GM18505 (cell line): Measurements from ENCODE around the gene FAR2.

Source experiments
- ATAC-seq: cut with Tn5 transposase; IDR thresholded peaks from one replicate; pipeline ENCODE4 v1.9.1; 2021; ENCODE audit not compliant: unreplicated experiment
- POLR2A ChIP-seq: IDR thresholded peaks from 4 replicates; pipeline ENCODE4 v1.6.1; 2011; ENCODE audit warnings: borderline replicate concordance; ENCODE audit not compliant: insufficient read depth, insufficient read length; ENCODE audit errors: extremely low read depth

The FAR2 gene

GRCh38 chr12:29145372-29146170 is 3.5 kb upstream of the FAR2 start:
- ATAC-seq = no peak
- no peak for TF ChIP-seq POLR2A

DNA sequence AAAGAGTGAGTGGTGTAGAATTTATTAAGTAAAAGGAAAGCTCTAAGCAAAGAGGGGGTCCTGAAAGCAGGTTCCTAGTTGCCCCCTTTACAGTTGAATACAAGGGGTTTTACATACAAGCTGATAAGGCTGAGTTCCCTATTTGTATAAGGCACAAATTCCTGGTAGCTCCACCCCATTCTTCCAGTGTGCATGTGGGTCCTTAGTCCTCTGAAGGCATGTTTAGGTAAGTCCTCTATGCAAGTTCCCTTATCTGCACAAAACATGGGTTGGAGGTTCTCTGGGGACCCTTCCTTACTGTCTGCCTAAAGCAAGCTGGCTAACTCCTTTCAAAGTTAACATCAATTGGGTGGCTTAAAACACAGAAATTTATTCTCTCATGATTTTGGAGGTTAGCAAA is 2.9 kb upstream of the FAR2 start:
- TF ChIP-seq POLR2A = no peak
- no peak for ATAC-seq

DNA sequence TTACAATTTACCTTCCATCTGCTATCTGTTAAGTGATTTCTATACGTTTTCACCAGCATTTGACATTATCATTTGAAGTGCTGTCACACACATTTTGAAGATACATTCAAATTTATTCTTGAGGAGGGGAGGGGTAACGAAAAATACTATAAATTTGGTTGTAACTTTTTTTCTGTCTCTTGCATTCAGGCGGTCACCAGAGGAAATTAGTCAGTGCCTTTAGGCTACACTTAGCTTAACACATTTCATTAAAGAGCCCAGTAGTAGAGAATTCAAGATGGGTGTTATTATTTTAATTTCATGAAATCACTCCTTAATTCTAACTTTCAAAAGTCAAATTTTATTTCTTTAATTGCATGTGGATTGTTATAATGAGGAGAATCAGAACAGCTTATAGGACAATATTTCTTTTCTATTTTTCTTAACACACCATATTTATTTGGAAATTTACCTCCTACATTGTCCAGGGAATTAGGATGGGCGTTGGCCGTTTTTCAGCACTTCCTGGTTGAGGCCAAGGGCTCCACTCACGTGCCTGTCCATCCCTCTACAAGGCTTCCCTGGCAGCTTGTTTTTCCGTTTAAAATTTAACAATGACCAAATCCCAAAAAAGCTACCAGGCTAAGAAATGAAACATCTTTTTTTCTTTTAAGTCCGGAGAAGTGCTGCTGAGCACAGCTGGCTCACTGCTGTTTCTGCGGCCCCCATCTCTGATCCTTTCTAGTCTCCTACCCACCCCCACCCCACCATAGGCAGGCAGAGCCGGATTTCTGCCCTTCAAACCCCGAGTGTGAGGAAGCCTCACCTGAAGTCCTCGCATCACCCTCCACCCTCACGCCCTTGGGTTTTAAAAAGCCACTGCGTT is 1.1 kb upstream of the FAR2 start:
- ATAC-seq = no peak

GRCh38 chr12:29148596-29148910 is 525 bp upstream of the FAR2 start:
- ATAC-seq = peak; percentile 16
- TF ChIP-seq POLR2A = no peak

More for the DNA sequence above, 1.1 kb upstream of the FAR2 start:
- no peak for TF ChIP-seq POLR2A

DNA sequence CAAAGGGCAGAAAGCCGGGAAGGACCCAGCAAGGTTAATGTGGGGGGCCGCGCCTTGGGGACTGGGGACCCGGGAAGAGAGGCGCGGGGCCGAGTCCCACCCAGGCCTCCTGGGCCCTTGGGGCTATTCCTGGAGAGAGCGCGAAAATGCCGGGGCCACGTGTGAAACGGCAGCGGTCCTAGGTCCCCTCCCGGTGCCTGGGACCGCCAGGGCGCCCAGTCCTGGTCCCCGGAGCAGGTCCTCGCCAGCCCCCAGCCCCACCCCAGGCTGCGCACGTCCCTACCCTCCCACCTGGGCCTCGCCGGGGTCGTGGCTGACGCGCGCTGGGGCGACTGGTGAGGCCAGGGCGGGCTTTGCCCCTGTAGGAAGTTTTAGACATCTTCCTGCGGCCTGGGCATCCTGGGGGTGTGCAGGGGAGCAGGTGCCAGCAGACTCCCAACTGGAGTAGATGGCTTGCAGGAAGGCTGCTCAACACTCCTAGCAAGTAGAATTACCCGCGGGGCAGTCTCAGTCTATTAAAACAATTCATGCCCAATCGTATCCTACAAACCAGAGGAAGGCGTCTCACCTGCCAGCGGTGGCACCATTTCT is 708 bp downstream of the FAR2 start:
- ATAC-seq = peak; percentile 7
- no peak for TF ChIP-seq POLR2A

DNA sequence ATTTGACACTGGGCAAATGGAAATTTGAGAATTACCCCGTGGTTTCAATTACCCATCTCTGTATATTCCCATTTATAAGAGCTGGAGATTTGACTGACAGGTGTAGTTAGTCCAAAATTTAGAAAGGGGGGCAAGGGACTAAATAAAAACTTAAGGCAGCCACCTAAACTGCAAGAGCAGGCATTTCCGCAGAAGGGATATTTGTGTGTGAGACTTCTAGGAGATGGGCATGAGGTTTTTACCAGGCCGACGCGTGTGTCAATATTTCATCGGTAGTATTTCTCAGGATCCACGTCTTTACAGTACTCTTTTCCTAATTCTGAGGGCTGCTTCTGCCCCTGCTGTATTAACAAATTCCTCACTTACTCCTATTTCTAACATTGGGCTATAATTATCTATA is 1.4 kb downstream of the FAR2 start:
- no peak for TF ChIP-seq POLR2A
- ATAC-seq = no peak

DNA sequence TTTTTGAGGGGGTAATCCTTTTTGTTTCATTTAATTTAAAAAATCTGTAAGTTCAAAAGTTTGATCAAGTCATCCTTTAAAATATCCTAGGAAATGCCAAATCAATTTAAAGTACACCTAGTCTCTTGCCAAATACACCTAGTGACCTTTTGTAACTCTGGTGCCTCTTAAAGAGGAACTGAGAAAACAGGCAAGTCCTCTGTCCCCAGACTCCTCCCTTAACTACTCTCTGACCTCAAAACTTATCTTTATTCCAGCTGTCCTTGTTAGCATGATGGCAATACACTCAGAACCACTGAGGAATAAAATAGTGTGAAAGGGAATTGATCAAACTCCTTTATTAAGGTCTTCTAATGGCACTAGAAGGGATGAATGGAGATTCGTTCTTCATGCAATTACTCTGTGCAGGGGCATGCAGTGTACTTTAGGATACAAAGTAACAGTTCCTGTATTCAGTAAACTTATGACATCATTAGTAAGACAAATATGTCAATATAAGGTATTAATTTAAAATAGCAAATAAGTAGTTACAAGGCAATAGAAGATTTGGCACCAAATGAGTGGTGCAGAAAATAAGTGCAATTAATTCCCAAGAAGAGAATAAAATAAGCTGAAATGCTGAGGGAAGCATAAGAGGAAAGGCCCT is 3.3 kb downstream of the FAR2 start:
- ATAC-seq = peak; percentile 66

DNA sequence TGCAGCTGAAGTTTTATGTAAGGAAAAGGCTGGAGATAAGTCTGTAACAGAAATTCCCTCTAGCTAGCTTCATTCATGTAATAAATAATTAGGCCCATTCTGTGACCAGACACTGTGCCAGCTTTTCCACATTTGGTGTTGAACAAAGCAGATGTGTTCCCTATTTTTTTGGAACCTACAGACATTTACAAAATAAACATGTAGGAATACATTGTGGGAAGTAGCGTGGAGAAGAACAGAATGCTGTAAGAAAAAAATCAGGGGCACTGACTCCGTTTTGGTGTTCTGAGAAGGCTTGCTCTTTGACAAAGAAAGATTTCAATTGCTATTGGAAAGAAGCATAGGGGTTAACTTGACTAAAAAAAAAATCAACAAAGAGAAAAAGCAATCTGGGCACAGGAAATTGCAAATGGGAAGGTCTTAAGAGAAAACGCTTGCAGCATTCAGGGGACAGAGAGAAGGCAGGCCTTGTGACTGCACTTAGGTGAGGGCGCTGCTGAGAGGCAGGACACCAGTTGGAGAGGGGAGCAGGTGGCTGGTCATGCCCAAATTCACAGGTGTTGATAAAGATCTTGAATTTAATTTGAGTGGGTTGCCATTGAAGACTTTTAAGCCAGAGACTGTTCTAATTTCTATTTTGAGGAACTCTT is 4.0 kb downstream of the FAR2 start:
- ATAC-seq = no peak
- no peak for TF ChIP-seq POLR2A

More for the DNA sequence above, 3.3 kb downstream of the FAR2 start:
- no peak for TF ChIP-seq POLR2A

- no peak for TF ChIP-seq POLR2A
- ATAC-seq = peak; percentile 66
Measured at GRCh38 chr12:29155079-29155478, 6.0 kb downstream of the FAR2 start.

DNA sequence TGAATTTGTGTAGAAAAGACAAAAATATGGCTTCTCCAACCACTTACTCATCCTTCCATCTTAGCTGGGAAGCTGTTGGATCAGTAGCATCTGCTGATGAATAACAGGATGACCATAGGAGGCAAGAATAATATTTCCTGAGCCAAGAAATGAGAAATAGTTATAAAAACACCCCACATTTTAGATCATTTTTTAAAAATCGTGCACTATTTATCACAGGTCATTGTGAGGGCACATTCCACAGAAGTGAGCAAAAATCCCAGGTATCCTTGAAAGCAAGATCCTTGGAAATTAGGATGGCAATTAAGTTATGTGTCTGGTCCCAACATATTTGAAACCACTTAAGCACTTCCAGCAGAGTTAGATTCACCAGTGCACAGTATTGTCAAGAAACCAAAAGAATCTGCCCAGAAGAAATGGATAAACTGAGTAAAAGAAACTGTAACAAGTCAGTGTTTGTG is 8.4 kb downstream of the FAR2 start:
- no peak for ATAC-seq

DNA sequence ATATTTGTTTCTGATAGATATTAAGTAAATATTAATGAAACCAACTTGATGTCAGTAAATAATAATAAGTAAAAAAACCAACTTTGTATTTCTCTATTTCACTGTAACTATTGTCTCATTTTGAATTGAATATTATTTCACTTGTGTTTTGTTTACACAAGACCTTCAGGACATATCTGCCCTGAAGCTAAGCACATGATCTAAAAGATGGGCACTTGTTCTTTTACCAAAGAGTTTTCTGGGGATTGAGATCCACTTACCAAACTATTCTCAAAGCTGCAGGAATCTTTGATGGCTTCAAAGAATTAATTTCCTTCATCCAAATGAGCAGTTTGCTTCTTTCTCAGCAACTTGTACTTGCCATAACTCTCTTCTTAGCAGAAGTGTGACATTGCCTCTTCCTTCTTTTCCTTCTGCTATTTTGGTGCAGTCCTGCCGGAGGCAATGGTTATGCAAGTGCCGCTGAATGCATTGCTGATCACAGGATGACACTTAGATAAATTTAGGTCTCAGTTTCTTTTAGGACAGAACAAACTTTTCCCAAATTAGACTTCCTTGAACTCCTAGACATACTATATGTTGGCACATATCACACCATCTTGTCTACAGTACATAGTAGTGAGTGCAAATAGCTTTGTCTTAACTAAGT is 9.2 kb downstream of the FAR2 start:
- no peak for ATAC-seq
- TF ChIP-seq POLR2A = no peak

More for the DNA sequence above, 8.4 kb downstream of the FAR2 start:
- TF ChIP-seq POLR2A = no peak

GRCh38 chr12:29159661-29160060 is 10.6 kb downstream of the FAR2 start:
- no peak for ATAC-seq
- no peak for TF ChIP-seq POLR2A
